GM12892 (cell line): Measurements from ENCODE around the gene ASCL3.
"Not testable (repeated sequence)": the region's sequence is repeated elsewhere in the genome, so short reads cannot be mapped to it uniquely, and the experiment has no call there.

Experiments
- DNase-seq: peaks from one replicate; pipeline ENCODE4 v3.0.0; 2011; ENCODE audit not compliant: insufficient read length
- FAIRE-seq: peaks from 2 replicates; lab custom pipeline; 2011; peaks lifted over from hg19 to GRCh38; lab: Jason Lieb, UNC
- POLR2A ChIP-seq: IDR thresholded peaks from 2 replicates; pipeline ENCODE4 v1.6.1; 2011; ENCODE audit warnings: low read depth, low read length, control low read depth
- POLR2AphosphoS5 ChIP-seq: IDR thresholded peaks from 2 replicates; pipeline ENCODE4 v1.6.1; 2011; ENCODE audit warnings: low read depth, low read length, control low read depth
- TAF1 ChIP-seq: IDR thresholded peaks from 2 replicates; pipeline ENCODE4 v1.6.1; 2011; ENCODE audit warnings: low read depth, mild to moderate bottlenecking, control low read depth, low read length, borderline replicate concordance

The ASCL3 gene

DNA sequence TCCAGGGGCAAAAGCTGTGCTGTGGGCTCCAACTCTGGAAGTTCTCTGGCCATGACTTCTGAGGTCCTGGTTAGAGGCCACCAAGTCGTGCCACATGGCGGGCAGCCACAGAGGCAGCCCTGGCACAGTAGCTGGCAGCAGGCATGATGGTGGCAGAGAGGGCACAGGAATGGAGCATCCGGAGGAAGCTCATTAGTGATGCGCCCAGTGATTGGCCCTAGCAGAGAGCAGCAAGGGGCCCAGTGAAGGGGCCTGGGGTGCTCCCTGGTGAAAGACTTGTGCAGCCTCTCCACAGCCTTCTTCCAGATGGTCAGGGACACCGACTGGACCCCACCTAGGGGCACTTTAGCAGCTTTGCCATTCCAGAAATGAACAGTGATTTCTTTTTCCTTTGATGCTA, 17.1 kb downstream of the ASCL3 start:
- FAIRE-seq, result no peak
- TF ChIP-seq POLR2A (no peak), TAF1 (no peak), POLR2AphosphoS5 (no peak)

DNA sequence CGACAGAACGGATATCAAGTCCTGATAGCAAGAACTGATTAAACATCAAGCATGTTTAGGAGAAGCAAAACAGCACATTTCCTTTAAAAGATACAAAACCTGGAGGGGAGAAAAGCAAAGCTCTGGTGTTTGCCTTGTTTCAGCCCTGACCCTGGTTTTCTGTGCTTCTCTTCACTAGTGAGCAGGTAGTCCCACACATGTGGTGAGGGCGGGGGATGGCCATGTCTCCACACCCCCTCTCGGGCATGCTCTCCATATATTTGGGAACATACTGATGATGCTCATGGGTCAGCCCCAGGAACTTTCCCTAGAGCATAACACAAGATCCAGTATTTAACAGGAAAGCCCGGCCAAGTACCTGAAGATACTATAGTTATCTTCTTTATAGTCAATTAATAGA, 20.1 kb downstream of the ASCL3 start:
- no peak for FAIRE-seq
- DNase-seq, result no peak
- TF ChIP-seq TAF1 (no peak), POLR2A (no peak), POLR2AphosphoS5 (no peak)

More for the DNA sequence above, 17.1 kb downstream of the ASCL3 start:
- no peak for DNase-seq

DNA sequence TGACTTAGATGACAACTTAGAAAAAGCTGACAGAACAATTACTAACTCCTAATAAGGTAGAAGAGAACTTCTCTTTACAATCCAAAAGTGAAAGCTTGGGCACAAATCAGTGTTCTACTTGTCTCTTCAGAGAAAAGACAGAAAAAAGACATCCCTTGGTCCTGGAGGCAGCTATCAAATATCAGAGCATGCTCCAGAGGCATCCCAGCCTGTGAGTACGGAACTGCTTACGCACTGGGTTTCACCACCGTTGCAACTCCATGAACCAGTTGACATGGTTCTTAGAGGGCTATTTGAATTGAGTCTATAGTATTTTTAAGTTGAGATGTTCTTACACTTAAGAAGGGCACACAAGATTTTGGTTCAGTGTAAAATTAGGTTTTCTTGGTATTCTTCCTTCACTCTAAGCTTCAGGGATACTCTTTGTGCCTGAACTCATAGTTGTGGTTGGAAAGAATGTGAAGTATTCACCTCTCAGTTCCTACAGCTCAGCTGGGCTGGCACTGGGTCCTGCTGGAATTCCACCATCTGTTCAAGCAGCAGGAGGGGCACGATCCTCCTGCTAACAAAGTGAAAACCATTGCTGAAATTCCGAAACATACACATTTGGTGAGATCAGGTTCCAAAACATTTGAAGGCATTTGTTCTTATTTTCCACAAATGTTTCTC, 25.5 kb downstream of the ASCL3 start:
- FAIRE-seq (no peak), DNase-seq (no peak)
- TF ChIP-seq POLR2AphosphoS5 (no peak), TAF1 (no peak), POLR2A (no peak)

DNA sequence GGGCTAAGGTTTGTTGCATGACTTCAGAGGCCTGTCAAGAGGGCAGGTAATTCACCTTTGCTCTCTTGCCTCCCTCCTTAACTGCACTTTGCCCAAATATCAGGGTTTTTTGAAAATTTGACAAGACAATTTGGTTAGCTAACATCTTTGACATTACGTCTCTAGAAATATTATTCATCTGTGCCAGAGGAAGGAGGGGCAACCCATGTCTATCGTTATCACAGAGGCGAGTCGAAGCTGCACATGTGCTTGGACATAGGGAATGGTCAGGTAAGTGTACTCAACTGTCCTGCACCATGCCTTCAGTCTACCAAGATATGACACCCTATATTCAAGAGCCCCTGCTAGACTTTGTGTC, 28.2 kb downstream of the ASCL3 start:
- FAIRE-seq (no peak), DNase-seq (no peak)
- TF ChIP-seq POLR2AphosphoS5 (no peak), TAF1 (no peak)

DNA sequence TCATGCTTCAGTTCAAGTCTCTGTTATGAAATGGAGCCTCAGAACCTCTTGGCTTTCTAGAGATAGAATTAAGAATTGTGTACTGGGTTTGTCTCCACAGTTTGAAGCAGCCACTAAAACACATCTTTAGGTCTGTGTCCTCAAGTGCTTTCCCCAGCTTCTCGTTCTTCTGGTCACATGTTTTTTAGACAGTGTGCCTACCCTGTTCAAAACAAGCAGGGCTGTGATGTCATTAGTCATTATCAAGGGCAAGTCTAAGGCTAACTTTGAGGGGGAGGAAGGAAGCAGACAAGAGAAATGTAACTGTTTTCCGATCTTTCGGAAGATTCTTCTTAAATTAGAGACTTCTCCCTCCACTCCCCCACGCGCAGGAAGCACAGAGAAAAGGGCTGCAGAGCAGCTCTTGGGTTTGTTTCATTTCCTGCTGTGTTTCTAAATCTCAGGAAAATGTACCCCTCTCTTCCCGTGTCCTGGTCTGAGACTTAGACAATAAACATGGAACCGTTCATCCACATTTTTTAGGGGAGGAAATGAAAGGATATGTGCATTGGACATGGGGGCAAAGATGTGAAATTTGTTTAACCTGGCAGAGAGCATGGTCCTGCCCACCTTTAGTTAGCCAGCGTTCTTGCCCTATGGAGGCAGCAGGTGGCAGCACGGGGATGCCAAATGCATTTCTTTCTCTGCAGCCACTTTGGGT, 28.7 kb downstream of the ASCL3 start:
- peak; percentile 28 for DNase-seq
- peak; percentile 93 for FAIRE-seq
- no peak for TF ChIP-seq POLR2AphosphoS5
- no peak for TF ChIP-seq POLR2A
- TF ChIP-seq TAF1, result no peak

DNA sequence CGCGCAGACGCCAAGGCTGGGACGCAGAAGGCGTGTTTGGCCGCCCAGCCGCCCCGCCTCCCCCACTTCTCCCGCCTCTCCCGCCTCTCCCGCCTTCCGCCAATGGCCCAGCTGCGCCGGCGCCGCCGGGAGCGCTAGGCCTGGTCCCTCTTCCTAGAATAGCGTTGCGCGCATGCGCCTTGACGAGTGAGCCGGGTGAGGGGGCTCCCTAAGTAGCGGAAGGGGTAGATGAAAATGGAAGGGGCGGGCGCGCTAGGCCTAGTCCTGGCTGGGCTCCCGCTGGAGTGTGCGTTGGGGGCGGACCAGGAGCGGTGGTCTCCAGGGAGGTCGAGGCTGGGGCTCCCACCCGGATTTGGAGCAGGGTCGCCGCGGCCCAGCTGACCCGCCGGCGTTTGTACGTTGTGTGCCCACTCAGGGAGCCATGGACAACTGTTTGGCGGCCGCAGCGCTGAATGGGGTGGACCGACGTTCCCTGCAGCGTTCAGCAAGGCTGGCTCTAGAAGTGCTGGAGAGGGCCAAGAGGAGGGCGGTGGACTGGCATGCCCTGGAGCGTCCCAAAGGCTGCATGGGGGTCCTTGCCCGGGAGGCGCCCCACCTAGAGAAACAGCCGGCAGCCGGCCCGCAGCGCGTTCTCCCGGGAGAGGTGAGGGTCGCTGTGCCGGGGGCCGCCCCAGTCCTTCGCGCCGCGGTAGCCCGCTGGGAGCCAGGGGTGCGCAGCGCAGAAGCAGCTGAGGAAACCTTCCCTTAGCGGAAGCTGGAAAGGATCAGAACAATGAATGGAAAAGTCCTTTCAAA, 31.6 kb downstream of the ASCL3 start, which contains the start of gene AKIP1:
Gene AKIP1 (plus strand): TSS at position 161 of the 795 bp plus-strand sequence. CDS start 261 bp downstream, at position 422.
- FAIRE-seq (peak; percentile 99), DNase-seq (peak; percentile 78)
- TF ChIP-seq POLR2AphosphoS5, result peak; percentile 53
- TF ChIP-seq POLR2A, result peak; percentile 59; the same call in 1 of the 2 replicates
- TF ChIP-seq TAF1, result no peak

DNA sequence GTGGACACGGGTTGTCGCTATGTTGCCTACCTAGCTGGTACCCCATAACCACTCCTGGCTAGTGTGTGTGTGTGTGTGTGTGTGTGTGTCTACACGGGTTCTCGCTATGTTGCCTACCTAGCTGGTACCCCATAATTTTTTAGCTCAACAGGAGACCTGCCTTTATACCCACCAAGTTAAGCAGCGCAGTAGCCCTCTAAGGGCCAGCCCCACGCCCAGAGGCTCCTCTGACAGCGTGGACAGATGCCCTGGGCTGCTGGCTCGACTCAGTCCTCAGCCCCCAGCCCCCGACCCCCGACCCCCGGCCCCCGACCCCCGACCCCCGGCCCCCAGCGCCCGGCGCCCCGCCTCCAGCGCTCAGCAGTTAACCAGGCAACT, 32.2 kb downstream of the ASCL3 start:
- no peak for FAIRE-seq
- TF ChIP-seq TAF1, result no peak
- TF ChIP-seq POLR2A, result no peak
- TF ChIP-seq POLR2AphosphoS5, result no peak
- no peak for DNase-seq

DNA sequence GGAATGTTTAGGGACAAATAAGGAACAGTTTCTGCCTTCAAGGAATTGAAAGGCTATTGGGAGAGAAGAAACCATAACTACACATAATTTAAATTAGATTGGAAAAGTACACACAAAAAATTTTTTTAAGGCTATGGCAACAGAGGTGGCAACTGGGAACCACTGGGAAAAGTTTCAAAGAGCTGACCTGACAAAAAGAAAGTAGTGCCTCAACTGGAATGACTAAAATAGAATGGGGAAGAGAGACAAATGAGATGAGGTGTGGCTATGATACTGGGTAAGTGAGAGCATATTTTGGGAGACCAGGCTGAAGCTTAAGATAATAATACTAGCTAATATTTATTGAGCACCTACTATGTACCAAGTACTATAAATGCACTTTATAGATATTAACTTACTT, 34.7 kb downstream of the ASCL3 start:
- FAIRE-seq, result no peak
- DNase-seq, result no peak
- TF ChIP-seq POLR2AphosphoS5, result no peak
- TF ChIP-seq TAF1, result no peak
- no peak for TF ChIP-seq POLR2A

DNA sequence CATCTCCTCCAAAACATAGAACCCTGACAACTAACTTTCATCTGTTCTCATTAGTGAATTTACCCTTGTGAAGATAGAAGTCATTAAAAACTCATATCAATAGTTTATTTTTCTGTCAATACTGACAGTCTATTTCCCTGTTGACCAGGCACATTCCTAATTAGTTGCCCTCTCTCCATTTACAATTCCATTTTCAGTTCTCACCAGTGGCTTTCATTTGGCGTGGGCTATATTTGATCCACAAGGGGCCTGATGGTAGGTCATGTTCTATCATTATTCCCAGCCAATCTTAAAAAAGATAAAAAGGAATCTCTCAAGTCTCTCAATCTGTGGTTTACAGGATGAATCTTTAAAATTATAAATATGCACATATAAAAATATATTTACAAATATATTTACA, 35.7 kb downstream of the ASCL3 start:
- no peak for TF ChIP-seq POLR2A
- no peak for TF ChIP-seq TAF1
- no peak for TF ChIP-seq POLR2AphosphoS5
- DNase-seq (no peak), FAIRE-seq (no peak)

DNA sequence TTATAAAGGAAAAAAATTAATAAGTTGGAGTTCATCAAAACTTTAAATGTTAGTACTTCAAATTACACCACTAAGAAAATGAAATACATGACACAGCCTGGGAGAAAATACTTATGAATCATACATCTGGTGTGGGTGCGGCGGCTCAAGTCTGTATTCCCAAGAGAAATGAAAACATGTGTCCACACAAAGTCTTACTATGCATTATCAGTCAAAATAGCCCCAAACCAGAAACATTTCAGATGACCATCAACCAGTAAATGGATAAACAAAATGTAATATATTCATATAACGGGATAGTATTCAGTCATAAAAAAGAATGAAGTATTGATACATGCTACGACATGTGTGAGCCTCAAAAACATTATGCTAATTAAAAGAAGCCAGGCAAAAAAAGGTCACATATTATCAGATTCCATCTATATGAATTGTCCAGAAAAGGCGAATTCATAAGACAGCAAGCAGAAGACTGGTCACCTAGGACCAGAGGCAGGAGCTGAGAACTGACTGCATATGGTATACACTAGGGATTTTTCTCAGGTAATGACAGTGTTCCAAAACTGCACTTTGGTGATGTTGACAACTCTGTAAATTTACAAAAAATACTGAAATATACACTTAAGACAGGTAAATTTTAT, 37.2 kb downstream of the ASCL3 start:
- TF ChIP-seq TAF1 (no peak), POLR2AphosphoS5 (no peak), POLR2A (no peak)
- FAIRE-seq, result no peak

DNA sequence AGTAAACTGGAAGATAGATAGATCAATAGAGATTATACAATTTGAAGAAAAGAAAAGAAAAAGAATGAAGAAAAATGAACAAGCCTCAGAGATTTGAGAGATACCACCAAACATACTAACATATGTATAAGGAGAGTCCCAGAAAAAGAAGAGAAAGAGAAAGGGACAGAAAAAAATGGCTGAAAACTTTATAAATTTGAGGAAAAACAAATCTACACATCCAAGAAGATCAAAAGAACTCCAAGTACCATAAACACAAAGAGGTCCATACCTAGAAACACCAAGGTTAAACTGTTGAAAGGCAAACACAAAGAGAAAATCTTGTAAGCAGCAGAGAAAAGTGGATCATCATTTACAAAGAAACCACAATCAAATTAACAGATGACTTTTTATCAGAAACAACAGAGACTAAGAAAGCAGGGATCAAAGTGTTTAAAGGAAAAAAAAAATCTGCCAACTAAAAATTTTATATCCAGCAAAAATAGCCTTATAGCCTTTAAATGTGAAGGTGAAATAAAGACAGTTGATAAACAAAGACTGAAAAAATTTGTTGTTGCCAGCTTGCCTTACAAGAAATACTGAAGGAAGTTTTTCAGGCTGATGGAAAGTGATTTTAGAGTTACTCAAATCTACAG, 43.6 kb downstream of the ASCL3 start:
- FAIRE-seq (no peak), DNase-seq (no peak)

More for the DNA sequence above, 37.2 kb downstream of the ASCL3 start:
- no peak for DNase-seq

DNA sequence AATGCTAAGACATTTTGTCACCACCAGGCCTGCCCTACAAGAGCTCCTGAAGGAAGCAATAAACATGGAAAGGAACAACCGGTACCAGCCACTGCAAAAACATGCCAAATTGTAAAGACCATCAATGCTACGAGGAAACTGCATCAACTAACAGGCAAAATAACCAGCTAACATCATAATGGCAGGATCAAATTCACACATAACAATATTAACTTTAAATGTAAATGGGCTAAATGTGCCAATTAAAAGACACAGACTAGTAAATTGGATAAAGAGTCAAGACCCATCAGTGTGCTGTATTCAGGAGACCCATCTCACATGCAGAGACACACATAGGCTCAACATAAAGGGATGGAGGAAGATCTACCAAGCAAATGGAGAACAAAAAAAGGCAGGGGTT, 51.6 kb downstream of the ASCL3 start:
- FAIRE-seq, DNase-seq: not testable (repeated sequence)

More for the DNA sequence above, 43.6 kb downstream of the ASCL3 start:
- no peak for TF ChIP-seq POLR2AphosphoS5
- TF ChIP-seq TAF1, result no peak
- no peak for TF ChIP-seq POLR2A
